Esophagus (tissue), 2 donors: ENCODE results near the gene MLLT10. TPM values are rescaled to one million over a fixed set of nuclear protein-coding genes. Genes with fewer than 3 reads are reported as not detected.

Experiments
- H3K27ac ChIP-seq, 2 donors: one replicate each; pipeline ENCODE4 v1.5.1; 2013; ENCODE audit warnings: low read depth in 2 of 2, mild to moderate bottlenecking in 2 of 2, inconsistent platforms in 1 of 2, low read length in 1 of 2, moderate library complexity in 1 of 2
- H3K27me3 ChIP-seq, 2 donors: one replicate each; pipeline ENCODE4 v1.6.1; 2013; ENCODE audit warnings: low read length in 2 of 2, control low read depth in 1 of 2, mild to moderate bottlenecking in 1 of 2; ENCODE audit not compliant: insufficient read depth in 2 of 2, control insufficient read depth in 1 of 2
- H3K36me3 ChIP-seq, 2 donors: one replicate each; pipeline ENCODE4 v1.6.1; 2013; ENCODE audit warnings: low read length in 1 of 2; ENCODE audit not compliant: control insufficient read depth in 2 of 2, insufficient read depth in 2 of 2
- H3K4me1 ChIP-seq, 2 donors: one replicate each; pipeline ENCODE4 v1.6.1; 2013; ENCODE audit warnings: low read length in 1 of 2; ENCODE audit not compliant: control insufficient read depth in 2 of 2, insufficient read depth in 2 of 2
- H3K4me3 ChIP-seq, 2 donors: one replicate each; pipeline ENCODE4 v1.5.1; 2013; ENCODE audit warnings: low read length in 2 of 2, mild to moderate bottlenecking in 2 of 2, low read depth in 1 of 2, moderate library complexity in 1 of 2
- H3K9me3 ChIP-seq, 2 donors: one replicate each; pipeline ENCODE4 v1.6.1; 2013; ENCODE audit warnings: mild to moderate bottlenecking in 2 of 2, low read depth in 1 of 2, low read length in 1 of 2, moderate library complexity in 1 of 2; ENCODE audit not compliant: control insufficient read depth in 2 of 2, insufficient read depth in 1 of 2
- WGBS, 2 donors: extraction: QIAGEN DNeasy Blood & Tissue Kit; methylation state at CpG; one replicate each; pipeline ENCODE4 v1.1.7; 2013; 5-methylcytosine and 5-hydroxymethylcytosine counted together
- polyA plus RNA-seq, 2 donors: library from polyadenylated mRNA; stranded (reverse); fragments of 200-250 nt; gene quantifications; one replicate each; pipeline ENCODE4 v1.2.3, GENCODE V29; 2013
- donor health status: healthy with polysubstance abuse.
- donor health status: Bipolar disorder and iron deficiency.

Gene MLLT10
- polyA plus RNA-seq, 2 donors, result 14.2 to 17.7 TPM

DNA sequence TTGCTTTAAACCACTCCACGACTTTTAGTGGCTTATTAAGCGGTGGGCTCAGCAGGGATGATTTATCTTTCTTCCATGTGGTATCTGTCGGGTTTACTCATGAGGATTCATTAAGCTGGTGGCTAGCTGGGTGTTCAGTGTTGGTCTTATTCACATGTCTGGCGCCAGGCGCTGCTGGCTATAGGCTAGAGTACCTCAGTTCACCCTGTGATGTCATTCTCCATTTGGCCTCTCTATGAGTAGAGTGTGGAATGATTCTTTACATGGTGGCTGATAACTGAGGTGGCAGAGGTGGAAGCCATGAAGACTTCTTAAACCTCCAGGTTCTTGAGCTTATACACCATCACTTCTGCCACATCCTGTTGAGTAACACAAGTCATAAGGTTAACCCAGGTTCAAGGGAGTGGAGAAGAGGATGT, 115.4 kb downstream of the MLLT10 start:
- Histone ChIP-seq H3K4me1 (no peaks in the 10 kb centered on the region), H3K36me3 (no peaks in the 10 kb centered on the region), H3K27me3 (no peaks in the 10 kb centered on the region), H3K9me3 (no peaks in the 10 kb centered on the region), H3K27ac (no peak overlapping the region), H3K4me3 (no peak overlapping the region)
- WGBS, 2 donors, result 94 to 96% methylated on average over 5 of the region's 5 CpGs

DNA sequence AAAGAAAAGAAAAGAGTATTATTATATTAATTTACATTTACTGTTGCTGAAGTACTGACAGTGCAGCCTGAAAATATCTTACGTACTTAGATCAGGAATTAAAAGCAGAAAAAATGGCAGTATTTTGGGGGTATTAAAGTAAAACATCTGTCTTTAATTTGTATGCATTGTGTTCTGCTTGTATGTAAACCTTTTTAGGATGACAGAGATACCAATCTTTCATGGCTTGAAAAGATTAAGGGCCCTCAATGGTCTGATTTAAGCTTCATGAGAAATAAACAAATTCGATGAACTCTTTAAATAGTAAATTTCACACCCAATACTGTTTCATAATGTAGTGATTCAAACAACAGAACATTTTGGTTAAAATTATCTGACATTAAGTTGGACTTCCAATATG, 116.3 kb downstream of the MLLT10 start:
- H3K27ac ChIP-seq, result no peak overlapping the region
- H3K4me1 ChIP-seq, result no peaks in the 10 kb centered on the region
- 83 to 90% methylated on average over 2 of the region's 2 CpGs for WGBS, 2 donors
- no peaks in the 10 kb centered on the region for H3K9me3 ChIP-seq
- no peak overlapping the region for H3K4me3 ChIP-seq
- H3K36me3 ChIP-seq, result no peaks in the 10 kb centered on the region
- no peaks in the 10 kb centered on the region for H3K27me3 ChIP-seq

DNA sequence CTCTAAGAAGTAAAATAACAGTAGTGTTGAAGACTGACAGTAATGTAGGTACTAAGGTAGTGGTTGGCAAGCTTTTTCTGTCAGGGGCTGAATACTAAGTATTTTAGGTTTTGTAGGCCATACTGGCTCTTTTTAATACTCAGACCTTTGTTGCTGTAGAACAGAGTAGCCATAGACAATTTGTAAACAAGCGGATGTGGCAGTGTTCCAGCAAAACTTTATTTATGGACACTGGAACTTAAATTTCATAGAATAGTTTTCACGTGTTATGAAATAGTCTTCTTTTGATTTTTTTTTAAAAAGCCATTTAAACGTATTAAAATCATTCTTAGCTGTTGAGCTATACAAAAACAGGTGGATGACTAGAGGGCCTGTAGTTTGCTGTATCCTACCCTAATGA, 121.2 kb downstream of the MLLT10 start:
- no peaks in the 10 kb centered on the region for H3K27me3 ChIP-seq
- H3K4me3 ChIP-seq, result no peak overlapping the region
- no peaks in the 10 kb centered on the region for H3K4me1 ChIP-seq
- no peaks in the 10 kb centered on the region for H3K36me3 ChIP-seq
- H3K9me3 ChIP-seq, result no peaks in the 10 kb centered on the region
- 83 to 87% methylated on average over 3 of the region's 3 CpGs for WGBS, 2 donors
- H3K27ac ChIP-seq, result no peak overlapping the region

DNA sequence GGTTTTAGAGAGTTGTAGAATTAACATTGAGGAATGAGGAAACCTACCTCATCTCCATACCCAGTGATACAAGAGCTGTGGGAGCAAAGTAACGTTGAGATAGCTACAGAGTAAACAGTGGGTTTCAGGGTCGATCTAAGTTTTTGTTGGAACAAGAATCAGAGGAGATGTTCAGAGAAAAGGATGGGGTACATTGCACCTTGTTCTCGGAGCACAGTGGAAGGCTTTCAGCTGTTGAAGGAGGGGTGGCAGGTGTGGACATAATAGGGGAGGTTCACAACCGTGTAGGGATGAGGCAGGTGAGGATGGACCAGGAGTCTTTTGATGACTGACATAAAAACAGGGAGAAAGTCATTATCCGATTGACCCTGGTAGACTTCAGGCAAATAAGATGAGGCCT, 121.7 kb downstream of the MLLT10 start:
- H3K36me3 ChIP-seq, result no peaks in the 10 kb centered on the region
- H3K27ac ChIP-seq, result no peak overlapping the region
- WGBS, 2 donors, result 87 to 94% methylated on average over 5 of the region's 5 CpGs
- no peaks in the 10 kb centered on the region for H3K27me3 ChIP-seq
- no peak overlapping the region for H3K4me3 ChIP-seq
- H3K4me1 ChIP-seq, result no peaks in the 10 kb centered on the region
- no peaks in the 10 kb centered on the region for H3K9me3 ChIP-seq

DNA sequence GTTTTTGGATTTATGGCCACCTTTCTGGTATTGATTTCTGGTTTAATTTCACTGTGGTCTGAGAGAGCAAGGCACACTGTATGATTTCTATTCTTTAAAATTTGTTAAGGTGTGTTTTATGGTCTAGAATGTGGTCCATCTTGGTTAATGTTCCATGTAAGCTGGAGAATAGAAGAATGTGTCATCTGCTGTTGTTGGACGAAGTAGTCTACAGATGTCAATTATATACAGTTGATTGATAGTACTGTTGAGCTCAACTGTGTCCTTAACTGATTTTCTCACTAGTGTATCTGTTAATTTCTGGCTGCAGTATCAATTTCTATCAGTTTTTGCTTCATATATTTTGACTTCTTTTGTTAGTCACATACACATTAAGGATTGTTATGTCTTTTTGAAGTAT, 127.1 kb downstream of the MLLT10 start:
- Histone ChIP-seq H3K36me3 (no peaks in the 10 kb centered on the region), H3K4me1 (no peaks in the 10 kb centered on the region), H3K4me3 (no peak overlapping the region), H3K27ac (no peak overlapping the region), H3K27me3 (no peaks in the 10 kb centered on the region), H3K9me3 (no peaks in the 10 kb centered on the region)
- 85 to 88% methylated on average over 1 of the region's 1 CpG for WGBS, 2 donors

DNA sequence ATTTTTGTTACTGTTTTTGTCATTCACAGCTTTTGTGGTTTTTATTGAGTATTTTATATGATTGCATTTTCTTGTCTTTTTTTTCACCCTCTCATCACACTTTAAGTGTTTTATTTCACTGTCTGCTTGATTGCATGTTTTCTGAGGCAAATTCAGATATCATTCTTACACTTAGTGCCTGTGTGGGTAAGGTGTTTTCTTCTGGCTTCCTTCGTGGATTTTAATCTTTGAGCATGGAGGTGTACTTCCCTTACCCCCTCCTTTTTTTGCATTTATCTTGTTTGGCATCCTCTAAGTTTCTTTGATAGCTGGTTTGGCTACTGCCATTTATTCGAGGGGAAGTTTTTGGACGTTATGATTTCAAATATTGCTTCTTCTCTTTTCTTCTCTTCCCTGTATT, 127.9 kb downstream of the MLLT10 start:
- H3K4me3 ChIP-seq, result no peak overlapping the region
- no peaks in the 10 kb centered on the region for H3K4me1 ChIP-seq
- H3K9me3 ChIP-seq, result no peaks in the 10 kb centered on the region
- no peaks in the 10 kb centered on the region for H3K36me3 ChIP-seq
- WGBS, 2 donors, result 52 to 63% methylated on average over 3 of the region's 3 CpGs
- H3K27me3 ChIP-seq, result no peaks in the 10 kb centered on the region
- no peak overlapping the region for H3K27ac ChIP-seq

DNA sequence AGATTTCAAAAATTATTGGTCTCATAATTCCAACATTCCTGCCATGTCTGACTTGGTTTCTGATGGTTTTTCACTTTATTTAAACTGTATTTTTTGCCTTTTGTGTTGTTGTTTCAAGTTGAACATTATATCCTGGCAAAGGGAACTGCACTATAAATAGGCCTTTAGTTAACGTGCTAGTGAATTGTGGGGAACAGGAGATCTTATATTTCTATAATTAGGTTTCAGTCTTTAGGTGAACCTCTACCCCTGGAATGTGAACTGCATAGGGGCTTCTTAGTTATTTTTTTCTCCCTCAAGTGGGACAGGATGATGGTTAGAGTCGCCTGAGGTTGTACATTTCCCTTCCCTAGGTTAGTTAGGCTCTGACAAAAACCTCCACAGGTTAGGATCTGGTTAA, 128.6 kb downstream of the MLLT10 start:
- H3K27ac ChIP-seq, result no peak overlapping the region
- no peaks in the 10 kb centered on the region for H3K4me1 ChIP-seq
- H3K9me3 ChIP-seq, result no peaks in the 10 kb centered on the region
- H3K36me3 ChIP-seq, result no peaks in the 10 kb centered on the region
- H3K27me3 ChIP-seq, result no peaks in the 10 kb centered on the region
- 71 to 77% methylated on average over 2 of the region's 2 CpGs for WGBS, 2 donors
- no peak overlapping the region for H3K4me3 ChIP-seq

DNA sequence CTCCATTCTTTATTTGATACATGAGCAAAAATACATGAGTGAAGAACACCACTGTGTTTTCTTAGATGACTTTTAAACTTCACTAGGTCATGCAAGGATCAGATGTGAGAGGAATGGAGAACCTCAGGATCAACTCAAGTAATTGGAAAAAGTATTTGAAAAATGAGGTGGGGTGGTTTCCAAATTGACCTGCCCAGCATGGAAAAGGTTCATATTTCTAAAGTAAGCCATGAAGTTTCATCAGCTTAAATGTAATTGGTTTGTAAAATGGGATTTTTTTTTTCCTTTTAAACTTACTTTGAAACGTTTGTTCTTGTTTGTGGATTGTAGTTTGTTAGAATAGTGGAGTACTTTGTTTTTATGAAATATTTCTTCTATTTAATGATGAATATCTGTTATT, 134.8 kb downstream of the MLLT10 start:
- H3K27ac ChIP-seq, result no peak overlapping the region
- H3K36me3 ChIP-seq, result peaks cover 0 to 5% of the 10 kb centered on the region in 2 donors
- H3K4me3 ChIP-seq, result no peak overlapping the region
- H3K9me3 ChIP-seq, result no peaks in the 10 kb centered on the region
- no peaks in the 10 kb centered on the region for H3K27me3 ChIP-seq
- no peaks in the 10 kb centered on the region for H3K4me1 ChIP-seq
- 66 to 67% methylated on average over 1 of the region's 1 CpG for WGBS, 2 donors

DNA sequence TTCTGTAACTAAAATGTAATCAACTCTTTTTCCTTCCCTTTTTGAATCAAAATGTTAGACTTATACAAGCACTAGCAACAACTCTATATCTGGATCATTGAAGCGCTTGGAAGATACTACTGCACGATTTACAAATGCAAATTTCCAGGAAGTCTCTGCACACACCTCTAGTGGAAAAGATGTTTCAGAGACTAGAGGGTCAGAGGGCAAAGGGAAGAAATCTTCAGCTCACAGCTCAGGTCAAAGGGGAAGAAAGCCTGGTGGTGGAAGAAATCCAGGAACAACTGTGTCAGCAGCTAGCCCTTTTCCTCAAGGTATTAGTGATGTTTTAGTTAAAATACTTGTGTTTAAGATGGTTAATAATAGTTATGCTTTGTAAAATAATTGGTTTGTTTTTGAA, 136.4 kb downstream of the MLLT10 start:
- no peak overlapping the region for H3K4me3 ChIP-seq
- 83 to 84% methylated on average over 2 of the region's 2 CpGs for WGBS, 2 donors
- no peak overlapping the region for H3K27ac ChIP-seq
- H3K4me1 ChIP-seq, result no peaks in the 10 kb centered on the region
- H3K9me3 ChIP-seq, result no peaks in the 10 kb centered on the region
- peaks cover 0 to 5% of the 10 kb centered on the region in 2 donors for H3K36me3 ChIP-seq
- H3K27me3 ChIP-seq, result no peaks in the 10 kb centered on the region

DNA sequence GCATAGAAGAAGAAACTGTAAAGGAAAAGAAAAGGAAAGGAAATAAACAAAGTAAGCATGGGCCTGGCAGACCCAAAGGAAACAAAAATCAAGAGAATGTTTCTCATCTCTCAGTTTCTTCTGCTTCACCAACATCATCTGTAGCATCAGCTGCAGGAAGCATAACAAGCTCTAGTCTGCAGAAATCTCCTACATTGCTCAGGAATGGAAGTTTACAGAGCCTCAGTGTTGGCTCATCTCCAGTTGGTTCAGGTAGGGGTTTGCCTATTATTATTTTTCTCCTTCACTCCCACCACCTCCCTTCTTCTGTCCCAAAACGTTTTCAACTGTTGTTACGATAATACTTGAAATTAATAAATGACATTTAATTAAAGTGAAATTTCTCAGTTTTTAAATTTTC, 139.6 kb downstream of the MLLT10 start:
- Histone ChIP-seq H3K9me3 (no peaks in the 10 kb centered on the region), H3K36me3 (peaks cover 0 to 5% of the 10 kb centered on the region in 2 donors), H3K27me3 (no peaks in the 10 kb centered on the region), H3K4me3 (no peak overlapping the region), H3K27ac (no peak overlapping the region), H3K4me1 (no peaks in the 10 kb centered on the region)
- 68 to 81% methylated on average over 2 of the region's 2 CpGs for WGBS, 2 donors
